Caki2 (cell line): ENCODE results near the gene ZNF516. TPM values are rescaled to one million over a fixed set of nuclear protein-coding genes. Genes with fewer than 3 reads are reported as not detected.

Source experiments
- DNase-seq: peaks from one replicate; pipeline ENCODE4 v3.0.0-alpha.2; 2015; ENCODE audit warnings: low read depth
- in situ Hi-C: cut with HindIII; loops from 2 replicates; pipeline ENCODE4 v1.10.0; 2016; ENCODE audit warnings: low sequenced_read_pairs, low pct_unique_long_range_greater_than_20kb, mixed read lengths
- total RNA-seq: library from RNA; depleted of rRNA; stranded (reverse); fragments of >200 nt; shearing (Covaris generic); gene quantifications from 2 replicates; pipeline ENCODE4 v1.2.3, GENCODE V29; 2014; ENCODE audit warnings: low replicate concordance

ZNF516 gene
- total RNA-seq, 1 experiment from 2014 or later: 6.1 TPM

DNA sequence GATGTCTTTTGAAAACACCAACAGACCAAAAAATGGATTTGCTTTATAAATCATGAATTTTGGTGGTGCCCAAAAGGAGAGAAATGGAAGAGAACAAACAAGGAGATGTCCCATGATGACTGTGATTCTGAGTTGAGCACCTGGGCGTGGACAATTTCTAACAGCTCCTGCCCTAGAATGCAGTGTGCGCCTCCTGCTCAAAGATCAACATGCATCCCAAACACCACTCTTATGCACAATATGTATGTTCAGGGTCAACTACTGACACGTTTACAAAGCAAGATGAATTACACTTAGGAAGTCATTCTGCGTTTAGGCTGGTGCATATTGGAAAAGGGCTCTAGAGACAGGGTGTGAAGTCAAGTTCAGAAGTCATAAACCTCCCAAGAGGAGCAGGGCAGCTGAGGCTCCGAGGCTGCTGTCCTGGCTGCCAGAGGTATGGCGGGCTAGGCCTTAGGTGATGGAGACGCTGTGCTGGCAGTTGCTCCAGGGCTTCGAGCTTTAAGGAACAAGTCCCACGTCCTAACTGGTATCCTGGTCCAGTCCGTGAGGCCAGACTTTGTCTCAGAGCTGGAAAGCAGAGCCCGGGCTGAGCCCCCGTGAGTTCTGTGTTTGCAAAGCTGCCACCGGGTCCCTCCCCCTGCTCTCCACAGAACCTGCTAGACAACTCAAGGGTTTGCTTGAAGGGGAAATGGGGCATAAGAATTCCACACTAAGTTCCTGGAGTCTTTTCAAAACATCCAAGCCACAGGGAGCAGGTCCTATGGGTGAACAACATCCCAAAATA, 74.0 kb downstream of the ZNF516 start:
- in situ Hi-C loops: no loop called here
- DNase-seq: no peak

- DNase-seq: no peak
- in situ Hi-C loops: no loop called here
These were observed 75.2 kb downstream of the ZNF516 start for GRCh38 chr18:76419811-76420210.

GRCh38 chr18:76416911-76417310, 78.1 kb downstream of the ZNF516 start:
- DNase-seq: no peak
- in situ Hi-C loops: no loop called here

GRCh38 chr18:76414936-76415621, 80.0 kb downstream of the ZNF516 start:
- DNase-seq: no peak
- in situ Hi-C loops: no loop called here

GRCh38 chr18:76412818-76413565, 82.0 kb downstream of the ZNF516 start:
- in situ Hi-C loops: no loop called here
- no peak for DNase-seq

GRCh38 chr18:76412010-76412817, 82.8 kb downstream of the ZNF516 start:
- in situ Hi-C loops: no loop called here
- no peak for DNase-seq

- in situ Hi-C loops: no loop called here
- DNase-seq: no peak
These were observed 84.2 kb downstream of the ZNF516 start for GRCh38 chr18:76410660-76411417.

GRCh38 chr18:76410033-76410432, 85.0 kb downstream of the ZNF516 start:
- no peak for DNase-seq
- in situ Hi-C loops: no loop called here

DNA sequence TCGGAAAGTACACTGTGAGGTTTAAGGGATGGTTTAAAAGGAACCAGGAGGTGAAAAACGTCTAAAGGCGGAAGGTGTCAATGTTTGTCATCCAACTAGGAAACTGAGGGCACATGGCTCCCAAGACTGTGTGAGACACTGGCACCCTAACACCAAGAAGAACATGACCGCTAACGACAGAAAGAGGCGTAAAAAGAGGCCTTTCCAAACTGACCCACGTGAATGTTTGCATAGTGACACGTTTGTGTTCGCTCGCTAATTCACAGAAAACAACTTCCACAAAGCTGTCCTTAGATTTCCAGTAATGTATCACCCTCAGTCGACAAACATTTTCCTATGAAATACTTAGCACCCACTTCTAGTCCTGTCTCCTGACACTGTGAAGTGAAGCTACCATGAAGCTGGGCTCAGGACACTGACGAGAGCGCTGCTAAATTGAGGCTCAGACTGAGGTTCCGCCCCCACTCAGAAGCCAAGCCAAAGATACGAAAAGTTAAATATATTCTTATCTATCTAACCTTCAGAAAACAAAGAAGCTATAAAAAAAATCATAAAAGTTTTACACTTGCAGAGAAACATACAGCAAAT, 86.5 kb downstream of the ZNF516 start:
- in situ Hi-C loops: no loop called here
- no peak for DNase-seq

GRCh38 chr18:76407681-76408080, 87.4 kb downstream of the ZNF516 start:
- DNase-seq: no peak
- in situ Hi-C loops: no loop called here

GRCh38 chr18:76406791-76407190, 88.3 kb downstream of the ZNF516 start:
- in situ Hi-C loops: no loop called here

DNA sequence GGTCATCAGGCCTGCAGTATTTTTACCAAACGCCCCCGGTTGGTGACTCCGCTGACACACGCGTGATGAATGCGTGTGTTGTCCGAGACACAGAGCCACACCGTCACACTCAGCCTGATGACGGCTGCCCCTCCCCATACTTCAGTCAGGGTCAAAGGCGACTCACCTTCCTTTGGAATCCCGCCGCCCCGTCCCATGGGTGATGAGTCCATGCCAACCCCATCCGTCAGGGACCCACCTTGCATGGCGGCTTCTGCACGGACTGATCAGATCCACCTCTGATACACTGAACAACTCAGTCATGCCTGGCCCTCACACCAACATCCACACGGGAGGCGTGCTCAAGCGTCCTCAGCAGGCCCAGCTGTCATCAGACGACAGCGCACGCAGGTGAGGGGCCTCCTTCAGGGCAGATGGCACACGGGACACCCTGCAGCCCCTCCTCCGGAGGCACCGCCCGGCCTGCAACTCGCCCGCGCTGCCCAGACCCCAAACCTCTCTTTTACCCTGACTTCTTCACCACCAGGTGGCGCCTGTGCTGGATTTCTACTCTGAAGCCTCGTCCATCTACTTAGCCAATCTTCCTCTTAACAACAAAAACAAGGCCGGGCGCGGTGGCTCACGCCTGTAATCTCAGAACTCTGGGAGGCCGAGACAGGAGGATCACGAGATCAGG, 89.2 kb downstream of the ZNF516 start:
- no peak for DNase-seq
- in situ Hi-C loops: no loop called here

More at GRCh38 chr18:76406791-76407190, 88.3 kb downstream of the ZNF516 start:
- no peak for DNase-seq

GRCh38 chr18:76405280-76405679, 89.8 kb downstream of the ZNF516 start:
- in situ Hi-C loops: no loop called here

DNA sequence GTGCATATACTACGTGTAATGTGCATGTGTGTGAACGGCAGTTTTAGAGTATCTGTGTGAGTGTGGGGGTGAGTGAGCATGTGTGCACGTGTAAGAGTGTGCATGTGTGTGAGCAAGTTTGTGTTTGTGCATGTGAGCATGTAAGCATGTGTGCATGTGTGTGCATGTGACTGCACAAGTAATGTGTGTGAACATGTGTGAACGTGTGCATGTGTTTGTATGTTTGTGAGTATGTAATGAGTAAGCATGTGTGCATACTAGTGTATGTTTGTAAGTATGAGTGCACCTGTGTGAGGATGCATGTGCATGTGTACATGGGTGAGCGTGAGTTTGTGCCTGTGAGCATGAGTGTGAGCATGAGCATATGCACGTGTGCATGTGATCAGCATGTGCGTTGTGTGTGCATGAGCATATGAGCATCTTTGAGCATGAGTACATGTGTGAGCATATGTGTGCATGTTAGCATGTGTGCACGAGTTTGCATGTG, 90.7 kb downstream of the ZNF516 start:
- DNase-seq: no peak
- in situ Hi-C loops: no loop called here

More at GRCh38 chr18:76405280-76405679, 89.8 kb downstream of the ZNF516 start:
- DNase-seq: no peak

DNA sequence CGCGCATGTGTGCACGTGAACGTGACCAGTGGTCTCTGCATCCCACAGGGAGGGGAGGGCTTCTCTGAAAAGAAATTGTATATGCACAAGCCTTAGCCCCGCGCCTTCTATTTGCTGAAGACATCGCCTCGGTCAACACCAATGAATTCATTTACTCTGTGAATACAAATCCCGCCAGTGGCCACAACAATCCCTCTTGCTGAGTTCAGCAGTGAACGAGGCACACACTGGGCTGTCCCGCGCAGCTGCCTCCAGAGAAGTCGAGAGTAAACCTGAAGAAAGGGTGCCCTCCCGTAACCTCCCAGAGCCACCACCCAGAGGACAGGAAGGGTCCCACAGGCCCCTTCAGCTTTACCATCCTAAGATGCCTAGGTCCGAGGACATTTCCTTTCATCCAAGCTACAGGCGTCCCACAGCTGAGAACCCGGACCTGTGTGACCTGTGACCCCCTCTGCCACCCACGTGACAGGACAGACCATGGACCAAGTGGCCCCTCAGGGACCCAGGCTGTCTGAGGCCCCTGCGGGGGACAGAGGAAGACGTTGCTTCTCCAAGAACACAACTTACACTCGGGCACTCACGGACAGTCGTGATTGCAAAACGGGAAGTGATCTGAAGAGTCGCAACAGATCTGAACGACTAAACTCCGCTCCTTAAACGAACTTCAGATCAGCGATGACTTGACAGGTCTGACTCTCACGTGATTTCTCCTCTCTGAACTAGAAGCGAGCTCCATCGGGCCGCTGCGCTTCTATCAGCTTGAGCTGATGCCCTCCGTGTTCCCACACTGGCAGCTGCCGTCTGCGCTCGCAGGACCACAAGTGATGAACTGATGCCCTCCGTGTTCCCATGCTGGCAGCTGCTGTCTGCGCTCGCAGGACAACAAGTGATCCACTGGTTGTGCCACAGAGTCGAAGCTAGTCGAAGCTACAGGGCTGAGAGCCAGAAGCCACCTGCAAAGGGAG, 92.7 kb downstream of the ZNF516 start:
- no peak for DNase-seq
- in situ Hi-C loops: no loop called here

GRCh38 chr18:76401498-76401897, 93.5 kb downstream of the ZNF516 start:
- no peak for DNase-seq
- in situ Hi-C loops: no loop called here
